ENCODE results near the gene ADAM22.

Gene ADAM22

DNA sequence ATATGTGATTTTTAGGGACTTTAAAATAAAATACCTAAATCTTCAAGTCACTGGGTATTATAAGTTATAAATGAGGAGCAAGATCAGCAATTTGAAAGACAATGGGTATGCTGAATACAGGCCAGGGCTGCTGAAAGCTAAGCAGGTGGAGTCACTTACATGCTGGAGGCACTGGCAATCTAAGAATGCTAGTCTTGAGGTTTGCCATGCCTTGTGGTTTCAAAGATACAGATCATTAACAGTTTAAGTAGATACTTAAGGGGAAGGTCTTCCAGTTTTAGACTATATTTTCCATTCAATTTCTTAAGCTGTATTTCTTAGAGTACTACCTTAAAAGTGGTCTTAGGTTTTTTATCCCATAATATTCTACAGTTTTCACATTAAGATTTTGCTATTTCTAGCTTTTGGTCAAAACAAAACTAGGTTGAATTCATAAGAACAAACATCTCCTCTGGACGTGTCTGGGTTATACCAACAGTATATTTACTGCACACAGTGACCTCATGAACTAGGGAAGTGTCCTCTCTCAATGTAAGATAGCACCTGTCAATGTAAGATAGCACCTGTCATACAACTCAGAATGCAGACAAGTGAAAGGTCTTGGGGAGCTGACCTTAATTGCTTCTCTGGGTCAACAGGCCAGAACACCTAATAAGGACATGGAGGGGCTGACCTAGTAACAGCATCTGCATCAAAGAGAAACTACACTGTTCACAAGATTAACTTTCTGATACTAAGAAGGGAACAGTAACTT lies 283.8 kb downstream of the ADAM22 start:
- DNase-seq (ENCODE audit: low read depth), result no peak

DNA sequence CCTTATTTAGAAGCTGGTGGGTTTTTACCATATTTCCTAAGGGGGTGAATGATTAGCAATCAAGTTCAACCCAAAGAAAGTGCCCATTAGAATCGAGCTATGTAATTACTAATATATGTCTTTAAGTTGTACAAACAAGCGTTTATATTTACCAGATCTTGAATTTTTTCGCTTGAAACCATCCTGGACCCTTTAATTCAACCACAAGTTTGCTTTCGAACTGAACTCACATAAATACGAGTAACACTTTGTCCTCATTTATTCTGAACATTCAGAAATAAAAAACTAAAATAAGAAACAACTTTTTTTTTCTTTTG lies 284.3 kb downstream of the ADAM22 start:
- no peak for DNase-seq (ENCODE audit: low read depth)

- peak; percentile 54 for DNase-seq (ENCODE audit: low read depth)
These were observed 285.0 kb downstream of the ADAM22 start for GRCh38 chr7:88218836-88219605.

- peak; percentile 84 for DNase-seq (ENCODE audit: low read depth)
These were observed 286.0 kb downstream of the ADAM22 start, which contains the start of gene SRI for GRCh38 chr7:88219781-88220747. SRI (minus strand) TSS chr7:88220038; CDS start chr7:88220026, 12 bp downstream.

- DNase-seq (ENCODE audit: low read depth), result no peak
These were observed 289.2 kb downstream of the ADAM22 start for GRCh38 chr7:88223265-88223664.

- DNase-seq (ENCODE audit: low read depth), result peak; percentile 34
These were observed 290.7 kb downstream of the ADAM22 start for GRCh38 chr7:88224601-88225275.

GRCh38 chr7:88226201-88226600 lies 292.1 kb downstream of the ADAM22 start:
- no peak for DNase-seq (ENCODE audit: low read depth)

DNA sequence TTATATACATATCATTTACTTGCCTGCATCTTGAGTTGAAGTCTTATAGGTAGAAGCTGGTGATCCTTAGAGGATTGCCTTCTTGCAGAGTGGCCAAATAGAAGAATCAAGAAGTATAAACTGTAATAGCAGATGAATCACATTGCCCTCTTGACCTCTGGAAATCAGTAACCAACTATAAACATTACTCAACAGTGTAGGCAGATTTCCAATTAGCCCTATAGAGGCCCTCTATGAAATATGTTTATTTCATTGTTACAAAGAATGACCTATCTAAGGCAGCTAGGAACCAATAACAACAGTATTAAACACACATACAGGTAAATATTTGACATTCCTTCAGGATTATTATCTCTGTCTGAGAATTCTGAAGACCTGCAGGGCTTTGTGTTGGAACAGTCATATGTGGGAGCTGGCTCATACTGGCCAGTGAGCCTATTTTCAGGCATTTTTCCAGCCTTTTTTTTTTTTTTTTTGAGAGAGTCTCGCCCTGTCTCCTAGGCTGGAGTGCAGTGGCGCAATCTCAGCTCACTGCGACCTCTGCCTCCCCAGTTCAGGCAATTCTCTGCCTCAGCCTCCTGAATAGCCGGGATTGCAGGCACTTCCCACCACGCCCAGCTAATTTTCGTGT lies 292.9 kb downstream of the ADAM22 start:
- peak; percentile 68 for DNase-seq (ENCODE audit: low read depth)

DNA sequence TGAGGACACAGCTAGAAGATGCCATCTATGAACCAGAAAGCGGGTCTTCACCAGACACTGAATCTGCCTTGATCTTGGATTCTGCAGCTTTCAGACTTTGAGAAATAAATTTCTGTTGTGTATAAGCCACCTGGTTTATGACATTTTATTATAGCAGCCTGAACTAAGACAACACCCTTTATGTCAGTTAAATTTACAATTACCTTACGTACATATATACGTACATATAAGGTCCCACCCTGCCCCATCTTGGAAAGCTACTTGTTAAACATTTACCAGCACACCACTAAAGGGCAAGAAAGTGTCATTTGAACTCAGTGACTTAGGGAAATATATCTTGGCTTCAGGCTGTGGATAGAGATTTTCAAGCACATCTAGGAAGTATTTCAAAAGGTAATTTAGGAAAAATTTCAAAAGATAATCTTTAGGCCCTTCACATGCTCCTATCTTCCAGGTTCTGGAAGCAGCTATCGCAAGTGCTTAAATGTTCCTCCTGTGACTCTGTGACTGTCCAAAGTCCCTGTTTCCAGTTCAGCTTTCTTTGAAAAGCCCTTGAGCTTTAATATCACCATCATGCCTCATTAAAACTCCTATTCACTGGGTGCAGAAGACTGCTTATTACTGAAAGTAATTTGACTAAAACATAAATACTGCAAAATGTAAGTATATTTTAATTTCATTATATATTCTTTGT lies 295.4 kb downstream of the ADAM22 start:
- no peak for DNase-seq (ENCODE audit: low read depth)

GRCh38 chr7:88230646-88231045 lies 296.6 kb downstream of the ADAM22 start:
- DNase-seq (ENCODE audit: low read depth), result no peak

DNA sequence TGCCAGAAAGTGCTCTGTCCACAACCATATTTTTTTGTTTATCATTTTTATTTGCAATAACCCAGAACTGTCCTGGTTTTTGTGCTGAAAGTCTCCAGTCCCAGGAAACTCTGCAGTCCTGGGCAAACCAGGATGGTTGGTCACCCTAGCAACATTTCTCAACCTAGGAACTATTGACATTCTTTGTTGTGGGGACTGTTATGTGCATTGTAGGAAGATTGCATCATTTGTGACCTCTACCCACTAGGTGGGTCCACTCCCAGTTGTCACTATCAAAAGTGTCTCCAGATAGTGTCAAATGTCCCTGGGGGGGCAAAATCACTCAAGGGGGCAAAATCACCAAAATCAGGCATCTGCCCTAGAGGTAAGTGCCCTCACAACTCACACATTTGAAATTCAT lies 299.8 kb downstream of the ADAM22 start:
- no peak for DNase-seq (ENCODE audit: low read depth)

DNA sequence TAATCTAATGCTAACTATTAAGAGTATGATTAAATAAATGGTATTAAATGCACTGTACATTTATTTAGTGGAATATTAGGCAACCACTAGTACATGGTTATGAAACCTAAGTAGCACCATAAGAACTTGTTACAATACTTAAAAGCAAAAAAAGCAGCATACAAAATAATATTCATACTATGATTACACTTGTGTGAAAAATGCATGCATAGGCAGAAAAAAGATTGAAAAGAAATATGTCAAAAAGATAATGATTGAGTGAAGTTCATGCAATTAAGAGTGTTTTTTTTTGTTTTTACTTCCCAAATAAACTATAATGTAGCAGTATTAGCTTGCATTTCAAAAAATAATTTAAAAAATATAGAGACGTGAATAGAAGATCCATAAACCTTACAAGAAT lies 305.8 kb downstream of the ADAM22 start:
- DNase-seq (ENCODE audit: low read depth), result no peak

DNA sequence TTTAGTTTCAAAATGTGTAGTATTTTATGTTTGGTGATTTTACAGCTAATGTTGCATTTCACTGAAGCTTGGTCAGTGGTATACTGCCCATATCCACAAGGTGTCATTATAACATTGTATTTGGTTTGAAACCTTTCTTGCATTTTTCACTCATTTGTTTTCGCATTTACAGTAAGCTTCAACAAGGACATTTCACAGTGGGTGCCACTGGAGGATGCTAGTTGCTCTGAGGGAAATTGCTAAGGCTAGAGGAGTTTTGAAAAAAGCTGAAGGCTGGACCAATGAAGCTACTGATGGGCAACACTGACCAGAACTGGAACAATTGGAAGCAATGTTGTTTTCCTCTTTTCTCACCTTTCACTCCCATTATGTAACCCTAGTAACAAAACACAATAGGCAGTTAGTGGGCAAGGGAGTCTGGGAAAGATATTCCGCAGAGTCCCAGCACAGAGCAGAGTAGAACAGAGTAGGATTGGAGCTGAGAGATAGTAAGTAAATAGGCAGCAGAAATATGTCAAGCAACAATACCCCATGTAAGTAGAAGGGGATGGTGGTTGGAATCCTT lies 309.4 kb downstream of the ADAM22 start:
- peak; percentile 35 for DNase-seq (ENCODE audit: low read depth)

DNA sequence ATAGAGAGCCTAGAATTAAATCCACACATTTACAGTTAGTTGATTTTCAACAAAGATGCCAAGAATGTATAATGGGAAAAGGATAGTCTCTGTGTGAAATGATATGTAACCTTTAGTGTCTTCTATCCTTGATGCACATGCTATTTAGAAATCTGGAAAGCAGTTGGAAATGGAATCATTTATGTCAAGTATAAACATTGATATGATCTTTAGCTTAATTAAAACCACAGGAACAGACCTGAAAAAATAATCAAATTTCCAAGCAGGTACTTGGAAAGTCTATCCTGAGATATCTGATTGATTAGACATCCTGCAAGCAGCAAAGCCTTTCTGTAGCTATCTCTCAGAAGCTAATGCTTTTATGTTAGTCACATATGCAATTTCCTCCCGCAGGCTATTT lies 310.2 kb downstream of the ADAM22 start:
- no peak for DNase-seq (ENCODE audit: low read depth)

All from EH (cell line).